NCI-H2227 treated with DMSO at 0.1 percent for 48 hours (cell line): ENCODE results near the gene MPST.

Source experiments
- DNase-seq: peaks from one replicate; lab custom pipeline; 2025; lab: John Stamatoyannopoulos, UW

MPST gene

DNA sequence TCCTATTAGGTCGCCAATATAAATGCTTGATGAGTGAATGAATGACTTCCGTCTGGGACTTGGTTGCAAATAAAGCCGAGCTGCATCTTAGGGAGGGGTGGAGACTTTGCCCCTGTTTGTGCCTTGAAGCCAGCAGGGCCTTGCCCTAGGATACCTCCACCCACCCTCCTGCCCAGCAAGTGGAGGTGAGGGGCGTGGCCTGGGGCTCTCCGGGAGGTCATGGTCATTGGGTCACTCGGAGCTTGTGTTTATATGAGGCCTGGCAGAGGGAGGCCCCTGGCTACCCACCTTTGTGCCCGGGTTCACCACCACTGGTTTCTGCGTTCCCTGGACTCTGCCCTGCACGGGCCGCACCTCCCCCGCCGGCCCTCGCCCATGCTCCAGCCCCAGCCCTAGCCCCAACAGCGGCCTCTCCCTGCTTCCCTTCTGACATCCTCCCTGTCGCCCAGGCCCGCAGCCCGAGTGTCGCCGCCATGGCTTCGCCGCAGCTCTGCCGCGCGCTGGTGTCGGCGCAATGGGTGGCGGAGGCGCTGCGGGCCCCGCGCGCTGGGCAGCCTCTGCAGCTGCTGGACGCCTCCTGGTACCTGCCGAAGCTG, 4.3 kb downstream of the MPST start:
- no peak for DNase-seq

DNA sequence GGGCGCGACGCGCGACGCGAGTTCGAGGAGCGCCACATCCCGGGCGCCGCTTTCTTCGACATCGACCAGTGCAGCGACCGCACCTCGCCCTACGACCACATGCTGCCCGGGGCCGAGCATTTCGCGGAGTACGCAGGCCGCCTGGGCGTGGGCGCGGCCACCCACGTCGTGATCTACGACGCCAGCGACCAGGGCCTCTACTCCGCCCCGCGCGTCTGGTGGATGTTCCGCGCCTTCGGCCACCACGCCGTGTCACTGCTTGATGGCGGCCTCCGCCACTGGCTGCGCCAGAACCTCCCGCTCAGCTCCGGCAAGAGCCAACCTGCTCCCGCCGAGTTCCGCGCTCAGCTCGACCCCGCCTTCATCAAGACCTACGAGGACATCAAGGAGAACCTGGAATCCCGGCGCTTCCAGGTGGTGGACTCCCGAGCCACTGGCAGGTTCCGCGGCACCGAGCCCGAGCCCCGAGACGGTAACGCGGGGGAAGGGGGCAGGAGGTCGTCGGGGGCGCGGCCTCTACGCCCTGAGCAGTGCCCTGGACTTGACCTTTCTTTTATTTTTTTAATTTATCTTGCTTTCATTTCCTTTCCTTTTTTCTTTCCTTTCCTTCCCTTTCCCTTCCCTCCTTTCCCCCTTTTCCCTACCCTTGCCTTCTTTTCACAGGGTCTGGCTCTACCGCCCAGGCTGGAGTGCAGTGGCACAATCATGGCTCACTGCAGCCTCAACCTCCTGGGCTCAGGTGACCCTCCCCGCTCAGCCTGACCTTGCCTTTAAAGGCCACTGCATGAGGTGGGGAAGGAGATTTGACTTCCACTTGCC, 5.0 kb downstream of the MPST start:
- DNase-seq = no peak

DNA sequence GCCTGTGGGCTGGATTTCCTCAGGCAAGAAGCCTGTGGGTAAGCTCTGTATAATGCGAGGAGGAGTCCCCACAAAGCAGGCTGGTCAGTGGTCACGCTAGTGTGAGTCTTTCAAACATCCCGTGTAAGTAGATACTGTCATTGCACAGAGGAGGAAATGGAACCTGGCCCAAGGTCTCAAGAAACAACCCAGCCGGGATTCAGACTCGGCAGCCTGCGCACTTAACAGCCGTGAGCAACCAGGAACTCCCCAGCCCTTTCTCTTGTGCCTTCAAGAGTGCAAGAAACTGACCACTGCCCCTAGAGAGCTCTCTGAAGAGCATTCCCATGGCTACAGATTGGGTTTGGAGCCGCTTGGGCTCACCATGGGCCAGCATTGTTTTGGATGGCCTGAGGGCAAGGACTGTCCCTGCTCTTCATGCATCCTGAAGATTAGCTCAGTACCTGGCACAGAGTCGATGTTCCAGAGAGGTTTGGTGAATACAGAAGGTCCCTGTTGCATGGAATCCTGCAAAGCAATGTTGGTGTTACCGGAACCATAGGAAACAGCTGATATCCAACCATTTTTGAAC, 6.0 kb downstream of the MPST start:
- DNase-seq = no peak

DNA sequence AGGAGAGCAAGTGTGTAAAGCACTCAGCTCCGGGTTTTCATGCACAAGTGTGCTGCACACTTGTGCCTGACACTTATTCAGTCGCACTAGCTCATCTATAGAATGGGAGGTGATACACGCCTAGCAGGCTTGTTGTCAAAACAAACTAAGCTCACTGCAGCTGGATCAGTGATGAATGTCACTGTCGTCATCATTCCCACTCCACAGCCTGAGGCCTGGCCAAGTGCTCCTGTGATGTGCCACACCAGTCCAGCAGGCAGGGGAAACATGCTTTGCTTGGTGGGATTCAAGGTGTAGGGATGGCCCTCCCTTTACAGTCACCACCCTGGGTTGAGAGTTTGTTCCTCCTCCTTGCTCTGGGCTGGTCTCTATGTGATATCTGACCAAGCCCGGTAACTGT, 6.8 kb downstream of the MPST start:
- no peak for DNase-seq

DNA sequence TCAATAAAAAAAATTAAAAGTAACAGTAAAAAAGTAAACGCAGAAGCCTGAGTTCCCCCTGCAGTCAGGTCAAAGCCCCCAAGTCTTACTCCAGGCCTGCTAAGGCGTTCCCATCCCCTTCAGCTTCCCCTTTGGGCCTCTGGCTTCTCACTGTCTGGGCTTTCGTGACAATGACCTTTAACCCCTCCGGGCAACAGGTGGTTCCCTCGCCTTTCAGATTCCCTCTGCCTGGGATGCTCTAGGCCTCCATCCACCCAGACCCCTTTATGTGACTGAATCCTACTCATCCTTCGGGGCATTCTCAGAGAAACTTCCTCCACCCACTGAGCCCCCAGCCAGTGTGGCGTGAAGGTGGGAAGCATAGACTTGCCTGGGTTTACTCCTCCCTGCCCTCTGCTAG, 8.0 kb downstream of the MPST start:
- DNase-seq = no peak

DNA sequence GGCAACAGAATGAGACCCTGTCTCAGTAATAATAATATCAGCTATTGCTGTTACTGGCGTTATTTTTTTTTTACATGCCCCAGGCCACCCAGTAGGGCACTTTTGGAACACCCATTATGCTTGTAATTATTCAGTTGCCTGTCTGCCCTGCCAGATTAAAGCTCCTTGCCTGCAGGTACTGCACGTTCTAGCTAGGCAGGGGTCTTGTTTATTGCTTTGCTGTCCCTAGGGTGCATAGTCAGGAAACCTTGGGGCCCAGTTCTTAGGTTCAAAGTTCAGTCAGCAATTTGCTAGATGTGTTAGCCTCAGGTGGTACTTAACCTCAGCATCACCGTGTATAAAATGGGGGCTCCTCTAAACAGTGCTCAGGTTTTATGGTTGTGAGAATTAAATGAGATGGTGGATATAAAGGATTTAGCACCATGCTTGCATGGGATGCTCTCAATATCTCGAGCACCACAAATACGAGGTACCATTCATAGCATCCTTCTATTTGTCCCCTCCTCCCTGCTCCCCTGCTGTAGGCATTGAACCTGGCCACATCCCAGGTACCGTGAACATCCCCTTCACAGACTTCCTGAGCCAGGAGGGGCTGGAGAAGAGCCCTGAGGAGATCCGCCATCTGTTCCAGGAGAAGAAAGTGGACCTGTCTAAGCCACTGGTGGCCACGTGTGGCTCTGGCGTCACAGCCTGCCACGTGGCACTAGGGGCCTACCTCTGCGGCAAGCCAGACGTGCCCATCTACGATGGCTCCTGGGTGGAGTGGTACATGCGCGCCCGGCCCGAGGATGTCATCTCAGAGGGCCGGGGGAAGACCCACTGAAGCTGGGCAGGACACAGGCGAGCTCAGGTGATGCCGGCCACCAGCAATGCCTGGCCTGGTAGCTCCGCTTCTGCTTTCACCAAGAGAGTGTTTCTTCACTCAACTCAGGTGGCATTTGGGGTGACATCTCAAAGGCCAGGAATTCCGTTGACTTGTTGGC, 9.4 kb downstream of the MPST start:
- DNase-seq = no peak

DNA sequence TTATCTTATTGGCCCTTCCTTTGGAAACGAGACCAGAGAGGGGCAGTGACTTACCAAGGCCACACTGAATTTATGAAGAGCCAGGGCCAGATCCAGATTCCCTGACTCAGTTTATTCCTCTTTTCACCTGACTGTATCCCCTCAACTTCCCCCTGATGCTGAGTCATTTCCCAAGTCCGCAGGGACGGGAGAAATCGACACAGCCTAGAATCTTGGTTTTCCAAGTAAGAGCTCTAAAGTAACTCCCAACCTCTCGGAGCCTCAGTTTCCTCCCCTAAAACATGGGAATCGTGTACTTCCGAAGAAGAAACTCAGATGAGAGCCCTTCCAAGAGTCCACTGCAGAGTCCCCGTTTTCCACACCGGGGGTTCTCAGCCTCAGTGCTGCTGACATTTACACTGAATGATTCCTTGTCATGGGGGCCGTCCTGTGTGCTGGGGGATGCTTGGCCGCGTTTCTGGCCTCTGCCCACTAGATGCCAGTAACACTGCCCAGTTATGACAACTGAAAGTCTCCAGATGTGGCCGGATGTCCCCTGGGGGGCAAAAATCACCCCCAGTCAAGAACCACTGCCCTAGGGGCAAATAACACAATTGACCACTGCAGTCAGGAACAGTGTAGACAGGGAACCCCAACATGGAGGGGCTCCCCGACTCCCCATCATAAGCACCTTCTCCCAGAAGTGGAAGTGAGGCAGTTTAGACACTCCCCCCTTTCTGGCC, 11.2 kb downstream of the MPST start:
- DNase-seq = no peak

DNA sequence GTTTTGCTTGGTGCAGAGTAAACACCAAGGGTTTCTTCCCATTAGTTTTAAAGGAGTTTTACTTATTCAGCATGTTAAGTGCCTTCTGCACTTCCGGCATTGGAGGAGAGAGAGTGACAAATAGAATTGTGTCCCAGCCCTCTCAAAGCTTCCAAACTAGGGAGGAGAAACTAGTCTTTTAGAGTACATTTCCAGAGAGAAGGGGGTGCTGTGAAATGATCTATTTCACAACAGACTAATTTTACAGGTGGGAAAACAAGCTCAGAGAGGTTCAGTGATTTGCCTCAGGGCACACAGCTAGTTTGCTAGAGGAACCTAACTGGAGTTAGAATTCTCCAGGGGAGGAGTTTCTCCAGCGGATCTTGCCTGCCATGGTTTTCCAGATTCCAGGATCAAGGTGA, 12.6 kb downstream of the MPST start:
- no peak for DNase-seq

DNA sequence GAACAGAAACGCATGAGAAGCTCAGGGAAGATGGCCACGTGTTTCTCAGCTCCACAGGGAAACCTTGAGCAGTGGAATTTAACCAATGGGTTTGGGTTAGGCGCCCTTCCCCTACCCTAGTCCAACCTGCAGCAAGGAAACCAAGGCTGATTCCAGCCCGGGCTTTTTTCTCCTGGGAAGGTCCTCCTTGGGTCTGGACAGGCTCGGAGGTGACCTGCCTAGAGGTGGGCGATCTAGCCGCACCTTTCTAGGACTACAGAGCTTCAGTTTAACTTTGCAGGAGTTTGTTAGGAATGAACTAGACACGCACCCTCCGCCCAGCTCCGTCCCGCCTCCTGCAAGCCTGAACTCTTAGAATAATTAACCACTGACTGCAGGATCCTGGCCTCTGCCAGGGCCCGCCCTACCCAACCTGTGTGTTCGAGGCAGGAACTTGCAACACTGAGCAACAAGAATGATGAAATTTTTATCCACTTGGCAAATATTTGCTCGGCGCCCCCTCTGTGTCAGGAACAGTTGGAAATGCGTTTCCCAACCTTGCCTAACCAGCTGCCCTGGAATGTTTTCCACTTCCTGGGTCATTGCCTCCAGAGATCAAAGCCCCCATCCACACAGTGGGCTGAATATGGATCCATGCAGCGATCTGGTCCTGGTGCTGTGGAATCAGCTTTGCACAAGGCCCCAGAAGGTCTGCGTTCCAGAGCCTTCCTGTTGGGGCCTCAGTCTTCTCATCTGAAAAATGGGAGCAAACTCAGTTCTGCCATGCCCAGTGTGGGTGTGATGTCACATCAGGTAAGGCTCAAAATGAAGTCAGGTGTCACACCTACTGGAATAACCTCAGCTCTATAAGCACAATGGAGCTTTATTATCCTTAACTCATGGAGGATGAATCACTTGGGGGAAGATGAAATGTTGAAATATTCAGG, 13.3 kb downstream of the MPST start:
- DNase-seq = no peak

DNA sequence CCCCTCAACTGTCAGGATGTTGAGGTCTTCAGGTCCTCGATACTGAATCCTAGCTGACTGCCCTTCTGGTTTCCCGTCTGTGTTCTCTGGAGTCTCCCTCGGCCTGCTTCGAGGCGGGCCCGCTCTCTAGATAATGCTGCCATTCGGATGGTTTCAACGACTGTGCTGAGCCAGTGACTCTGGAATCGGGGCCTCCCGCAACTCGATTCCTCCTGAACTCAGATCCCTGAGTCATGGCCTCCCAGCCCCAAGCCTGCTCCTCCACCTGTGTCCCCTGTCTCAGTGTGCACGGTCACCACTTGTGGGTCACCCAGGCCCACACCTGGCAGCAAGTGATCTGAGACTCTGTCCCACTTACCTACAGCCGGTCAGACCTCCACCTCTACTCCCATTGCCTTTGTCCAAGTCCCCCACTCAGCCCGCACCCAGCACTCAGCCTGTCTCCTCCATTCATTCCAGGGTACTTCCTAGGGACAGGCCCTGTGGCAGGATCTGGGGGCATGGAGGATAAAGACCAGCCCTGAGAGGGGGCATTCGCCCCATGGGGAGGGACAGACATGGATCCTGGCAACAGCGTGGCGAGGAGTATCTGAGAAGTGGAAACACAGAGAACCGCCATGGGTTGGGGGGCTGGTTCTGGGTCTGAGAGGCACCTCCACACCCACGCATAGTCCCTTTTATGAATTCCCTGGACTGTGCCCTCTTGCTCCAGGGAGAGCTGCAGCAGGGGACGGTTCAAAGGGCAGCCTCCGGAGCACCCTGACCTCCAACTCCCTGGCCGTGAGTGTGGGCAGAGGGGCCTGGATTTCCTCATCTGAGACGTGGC, 14.3 kb downstream of the MPST start:
- no peak for DNase-seq

DNA sequence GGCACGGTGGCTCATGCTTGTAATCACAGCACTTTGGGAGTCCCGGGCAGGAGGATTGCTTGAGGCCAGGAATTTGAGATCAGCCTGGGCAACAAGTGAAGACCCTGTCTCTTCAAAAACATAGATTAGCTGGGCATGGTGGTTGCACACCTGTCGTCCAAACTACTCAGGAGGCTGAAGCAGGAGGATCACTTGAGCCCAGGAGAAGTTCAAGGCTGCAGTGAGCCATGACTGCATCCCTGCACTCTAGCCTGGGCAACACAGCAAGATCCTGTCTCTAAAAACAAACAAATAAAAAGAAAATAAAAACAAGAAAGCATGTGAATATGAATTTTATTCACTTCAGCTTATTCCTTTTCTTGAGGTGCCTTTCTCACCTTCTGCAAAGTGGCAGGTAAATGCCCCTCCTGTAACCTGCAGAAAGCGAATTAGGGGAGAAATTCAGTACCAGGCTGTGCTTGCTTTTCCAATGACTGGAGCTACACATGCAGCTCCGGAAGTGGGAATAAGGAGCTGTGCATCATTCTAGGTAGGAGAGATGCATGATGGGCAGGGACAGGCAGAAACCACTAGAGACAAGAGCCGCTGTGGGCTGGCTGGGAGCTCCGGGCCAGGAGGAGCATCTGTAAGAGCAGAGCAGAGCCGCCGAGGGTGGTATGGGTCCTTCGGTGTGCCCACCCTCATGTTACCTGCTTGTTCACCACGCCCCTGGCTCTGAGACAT, 17.3 kb downstream of the MPST start:
- DNase-seq = no peak

DNA sequence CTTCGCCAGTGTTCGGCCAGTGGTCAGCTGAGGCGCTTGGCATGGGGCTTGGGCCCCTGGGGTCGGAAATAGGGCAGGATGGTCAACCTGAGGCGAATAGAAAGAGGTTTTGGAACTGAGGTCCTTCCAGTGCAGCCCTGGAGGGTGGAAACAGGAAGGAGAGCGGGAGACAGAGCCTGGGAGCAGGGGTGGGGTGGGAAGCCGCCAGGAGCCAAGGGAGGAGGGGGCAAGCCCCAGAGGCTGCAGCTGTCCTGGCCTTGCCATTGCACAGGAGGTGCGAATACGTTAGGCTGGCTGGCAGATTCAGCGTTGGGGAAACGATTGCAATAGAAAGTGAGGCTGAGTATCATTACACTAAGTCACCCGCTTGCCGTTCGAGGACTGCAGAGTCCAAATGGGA, 18.1 kb downstream of the MPST start:
- no peak for DNase-seq

DNA sequence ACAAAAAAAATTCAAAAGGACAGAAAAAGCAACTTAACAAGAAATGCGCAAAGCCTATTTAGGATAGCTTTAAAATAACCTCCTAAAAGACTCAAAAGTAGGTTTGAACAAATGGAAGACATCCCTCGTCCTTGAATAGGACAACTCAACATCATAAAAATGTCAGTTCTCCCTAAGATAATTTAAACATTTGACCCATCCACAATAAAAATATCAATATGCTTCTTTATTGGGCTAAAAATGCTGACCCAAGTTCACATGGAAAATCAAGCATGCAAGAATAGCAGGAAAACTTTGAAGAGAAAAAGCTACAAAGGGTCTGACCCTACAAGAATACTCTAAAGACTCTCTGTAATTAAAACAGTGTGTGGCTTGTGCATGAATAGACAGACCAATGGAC, 19.9 kb downstream of the MPST start:
- DNase-seq = no peak

DNA sequence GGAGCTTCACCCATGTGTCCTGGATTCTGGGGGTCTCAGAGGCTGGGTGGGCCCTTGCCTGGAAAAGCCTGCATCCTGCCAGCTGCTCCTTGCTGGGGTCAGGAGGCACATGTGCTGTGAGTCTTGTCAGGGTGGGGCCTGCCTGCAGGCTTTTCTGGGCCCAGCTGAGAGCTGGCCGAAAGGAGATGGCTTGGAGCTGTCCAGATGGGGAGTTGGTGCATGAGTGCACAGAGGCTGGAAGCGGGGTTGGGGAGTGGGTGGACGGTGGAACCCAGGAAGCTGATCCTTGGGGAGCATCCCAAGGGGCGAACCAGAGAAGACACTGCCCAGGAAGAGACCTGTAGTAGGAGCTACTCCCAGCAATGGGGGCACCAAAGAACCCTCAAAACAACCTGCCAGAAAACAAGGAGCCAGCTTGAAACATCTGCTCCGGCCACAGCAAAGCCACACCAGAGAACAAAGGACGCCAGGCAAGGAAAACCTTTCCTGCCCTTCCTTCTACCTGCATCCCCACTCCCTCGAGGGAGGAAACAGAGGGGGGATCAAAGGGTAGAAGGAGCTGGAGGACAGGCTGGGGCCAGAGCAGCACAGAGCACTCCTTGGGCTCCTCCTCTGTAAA, 23.8 kb downstream of the MPST start:
- DNase-seq = no peak

DNA sequence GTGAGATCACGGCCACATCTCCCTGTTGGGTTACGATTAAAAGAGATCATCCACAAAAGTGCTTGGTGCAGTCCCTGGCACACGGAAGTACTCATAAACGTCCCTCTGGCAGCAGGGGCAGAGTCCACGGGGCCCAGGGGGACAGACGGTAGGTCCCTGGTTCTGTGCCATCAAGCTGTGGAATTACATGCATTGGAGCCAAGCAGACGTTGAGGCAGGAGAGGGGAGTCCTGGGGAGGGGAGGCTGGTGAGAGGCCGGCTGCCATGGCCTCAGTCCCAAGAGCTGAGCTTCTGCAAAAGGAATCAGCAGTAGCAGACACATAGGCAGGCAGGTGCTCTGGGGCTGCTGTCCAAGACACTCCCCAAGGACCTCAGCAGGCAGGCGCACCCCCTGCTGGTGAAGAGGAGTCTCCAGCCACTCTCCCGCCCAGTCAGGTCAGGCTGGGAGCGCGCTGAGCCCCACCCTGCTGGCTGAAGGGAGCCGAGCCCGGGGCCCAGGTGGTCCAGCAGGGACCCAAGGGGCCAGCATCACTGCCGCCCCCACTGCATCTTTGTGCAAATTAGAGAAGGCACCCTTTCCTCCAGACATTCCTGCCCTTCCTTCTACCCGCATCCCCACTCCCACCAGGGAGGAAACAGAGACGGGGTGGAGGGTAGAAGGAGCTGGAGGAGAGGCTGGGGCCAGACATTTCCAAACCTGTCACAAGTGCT, 24.4 kb downstream of the MPST start:
- DNase-seq = no peak

DNA sequence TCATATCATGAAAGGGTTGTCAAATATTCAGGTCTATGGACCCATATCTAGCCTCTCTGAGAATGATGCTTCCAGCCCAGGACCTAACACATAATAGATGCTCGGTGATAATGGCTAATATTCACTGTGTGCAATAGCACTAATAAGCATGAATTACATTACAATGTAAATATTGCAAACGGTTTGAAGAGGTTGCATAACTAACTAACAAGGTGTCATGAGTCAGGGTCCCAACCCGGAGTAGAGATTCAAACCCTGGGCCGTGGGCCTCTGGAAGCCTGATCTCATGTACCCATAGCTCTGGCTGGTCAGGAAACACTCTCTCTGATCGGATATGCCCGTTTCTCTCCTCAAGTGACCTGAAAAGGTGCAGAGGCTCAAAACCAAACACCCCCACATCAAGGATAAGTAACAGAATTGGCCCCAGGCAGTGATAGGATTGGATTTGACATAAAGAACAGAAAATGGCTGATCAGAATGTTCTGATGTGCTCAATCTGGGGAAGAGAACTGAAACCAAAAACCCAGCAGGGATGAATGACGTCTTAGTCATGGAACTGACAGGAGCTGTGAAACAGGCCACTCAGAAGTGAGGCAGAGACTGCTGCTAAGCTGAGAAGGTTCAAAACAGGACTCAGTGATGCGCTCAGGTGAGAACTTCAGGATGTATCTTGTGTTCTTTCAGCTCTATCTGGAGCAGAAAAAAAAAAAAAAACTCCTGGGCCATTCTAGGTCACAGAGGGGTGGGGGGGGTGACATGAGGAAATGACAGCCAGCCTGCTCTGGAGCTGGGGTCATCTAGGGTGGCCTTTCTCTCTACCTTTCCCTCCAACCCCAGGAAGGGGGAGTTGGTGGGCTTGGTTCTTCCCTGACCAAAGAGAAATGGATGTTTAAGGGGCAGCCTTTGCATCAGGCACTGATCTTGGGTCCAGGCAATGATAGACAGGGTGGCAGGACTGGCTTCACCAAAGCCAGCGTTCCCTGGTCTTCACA, 25.4 kb downstream of the MPST start:
- no peak for DNase-seq

DNA sequence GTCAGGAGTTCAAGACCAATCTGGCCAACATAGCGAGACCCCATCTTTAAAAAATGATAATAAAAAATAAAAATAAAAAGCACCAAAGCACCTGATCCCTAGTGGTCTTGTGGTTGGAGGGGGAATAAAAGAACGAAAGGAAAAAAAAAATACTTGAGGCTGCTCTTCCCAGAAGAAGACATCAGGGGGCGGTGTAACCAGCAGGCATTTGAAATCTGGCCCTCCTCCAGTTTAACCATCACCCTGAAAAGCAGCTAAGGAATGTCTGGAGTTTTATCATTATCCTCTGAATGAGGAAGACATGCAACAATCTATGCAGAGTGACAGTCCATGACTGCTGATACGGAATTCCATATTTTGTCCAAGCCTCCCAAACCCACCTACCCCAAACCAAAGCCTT, 26.4 kb downstream of the MPST start:
- DNase-seq = no peak
